ENCODE measurements around the gene AUP1. TPM values are rescaled to one million over a fixed set of nuclear protein-coding genes. Genes with fewer than 3 reads are reported as not detected.

AUP1 gene
- total and polyA plus RNA-seq, 10 of the 15 experiments (the other 5 are each of a cell fraction or from before 2014, with no cell fraction given), result 39.1 to 215 (median 138) TPM

DNA sequence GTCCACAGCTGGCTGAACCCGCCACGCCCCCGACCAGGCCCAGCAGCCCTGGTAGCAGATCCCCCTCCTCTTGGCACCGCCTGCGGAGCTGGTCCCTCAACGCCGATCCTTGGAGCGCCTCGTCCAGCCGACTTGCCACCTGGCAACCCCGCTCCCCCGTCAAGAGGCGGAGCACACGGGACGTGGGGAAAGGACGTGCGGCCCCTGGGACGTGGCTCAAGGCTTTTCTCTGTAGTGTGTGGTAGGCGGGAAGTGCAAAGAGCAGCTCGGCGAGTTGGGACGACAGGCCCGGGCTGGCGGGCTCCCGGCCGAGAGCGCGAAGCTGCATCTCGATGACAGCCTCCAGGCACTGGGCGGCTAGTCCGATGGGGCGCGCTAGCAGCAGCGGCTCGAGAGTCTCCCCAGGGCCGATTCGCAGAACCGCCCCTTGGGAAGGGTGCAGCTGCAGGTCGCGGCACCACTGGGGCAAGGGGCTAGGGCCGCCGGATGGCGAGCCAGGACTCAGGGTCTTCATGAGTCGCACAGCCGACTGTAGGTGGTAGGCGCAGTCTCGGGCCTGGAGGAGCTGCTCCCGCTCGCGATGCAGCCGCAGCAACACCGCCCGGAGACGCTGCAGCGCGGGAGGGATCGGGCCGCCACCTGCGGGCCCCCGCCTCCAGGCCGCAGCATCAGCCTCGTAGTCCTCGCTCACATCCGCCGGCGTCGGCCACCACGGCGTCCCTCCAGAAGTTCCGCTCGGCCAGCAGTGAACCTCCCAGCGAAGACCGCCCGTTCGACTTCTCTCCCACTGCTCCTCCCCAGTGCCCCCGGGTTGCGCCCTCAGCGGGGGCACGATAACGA, 47.3 kb downstream of the AUP1 start:
- SMC1A ChIA-PET (ENCODE audit: uncharacterized antibody, unreplicated experiment), result interaction anchor here (1.0 to 5.7 kb wide), 16 partner anchors 9 to 144 kb away, joined by 3 to 128 read pairs (median 6); partner anchors contain the start of genes HTRA2, INO80B, MRPL53 and WBP1
- Histone ChIP-seq H3K27ac (ENCODE audit: control insufficient read depth, insufficient read depth) (peak overlapping the region; percentile 96), H3K4me2 (ENCODE audit: control insufficient read depth, insufficient read depth) (peak overlapping the region; percentile 96), H2AFZ (ENCODE audit: control insufficient read depth, low read depth, low read length) (peak overlapping the region; percentile 100), H3K36me3 (ENCODE audit: control insufficient read depth in 2 of 2, insufficient read depth in 2 of 2, low read length in 1 of 2) (no peaks in the 10 kb centered on the region), H3K27me3 (replicated peaks in 1 of 2; ENCODE audit: control insufficient read depth in 2 of 2, insufficient read depth in 2 of 2, low read length in 1 of 2) (no peaks in the 10 kb centered on the region; a peak in 1 of 4 replicates), H3K4me3 (peak overlapping the region; percentile 97), H3K4me1 (ENCODE audit: control insufficient read depth, insufficient read depth, low read length) (peaks cover 13% of the 10 kb centered on the region), H3K79me2 (ENCODE audit: control insufficient read depth, insufficient read depth, low read length) (peaks cover 27% of the 10 kb centered on the region), H3K9ac (ENCODE audit: control insufficient read depth, insufficient read depth, low read length) (peak overlapping the region; percentile 91), H4K20me1 (ENCODE audit: control insufficient read depth, insufficient read depth) (no peaks in the 10 kb centered on the region; the same call in 1 of the 2 replicates), H3K9me3 (replicated peaks; ENCODE audit: control insufficient read depth, insufficient read depth, low read length) (no peaks in the 10 kb centered on the region)
- peak; percentile 76 for ATAC-seq
- FAIRE-seq, result no peak
- intact Hi-C loops (cut with micrococcal nuclease; ENCODE audit: unreplicated experiment) (loop anchor here (1.0 to 2.0 kb wide), 2 partner anchors 21 to 24 kb away; partner anchors contain the start of gene WBP1), in situ Hi-C loops (cut with MboI) (loop anchor here (10.0 kb wide), 1 partner anchor 103 kb away; no protein-coding TSS in a partner anchor)
- RAD21 ChIA-PET (ENCODE audit: unreplicated experiment), result interaction anchor here (0.6 to 5.9 kb wide), 19 partner anchors 10 to 658 kb away, joined by 3 to 121 read pairs (median 4); partner anchors contain the start of genes AUP1, DQX1, HTRA2 and INO80B
- POLR2A ChIA-PET, result interaction anchor here (0.6 to 3.6 kb wide), 16 partner anchors 8 to 119 kb away, joined by 3 to 44 read pairs (median 5); partner anchors contain the start of genes AUP1, HTRA2, INO80B and MOGS
- TF ChIP-seq, protein P1, sequence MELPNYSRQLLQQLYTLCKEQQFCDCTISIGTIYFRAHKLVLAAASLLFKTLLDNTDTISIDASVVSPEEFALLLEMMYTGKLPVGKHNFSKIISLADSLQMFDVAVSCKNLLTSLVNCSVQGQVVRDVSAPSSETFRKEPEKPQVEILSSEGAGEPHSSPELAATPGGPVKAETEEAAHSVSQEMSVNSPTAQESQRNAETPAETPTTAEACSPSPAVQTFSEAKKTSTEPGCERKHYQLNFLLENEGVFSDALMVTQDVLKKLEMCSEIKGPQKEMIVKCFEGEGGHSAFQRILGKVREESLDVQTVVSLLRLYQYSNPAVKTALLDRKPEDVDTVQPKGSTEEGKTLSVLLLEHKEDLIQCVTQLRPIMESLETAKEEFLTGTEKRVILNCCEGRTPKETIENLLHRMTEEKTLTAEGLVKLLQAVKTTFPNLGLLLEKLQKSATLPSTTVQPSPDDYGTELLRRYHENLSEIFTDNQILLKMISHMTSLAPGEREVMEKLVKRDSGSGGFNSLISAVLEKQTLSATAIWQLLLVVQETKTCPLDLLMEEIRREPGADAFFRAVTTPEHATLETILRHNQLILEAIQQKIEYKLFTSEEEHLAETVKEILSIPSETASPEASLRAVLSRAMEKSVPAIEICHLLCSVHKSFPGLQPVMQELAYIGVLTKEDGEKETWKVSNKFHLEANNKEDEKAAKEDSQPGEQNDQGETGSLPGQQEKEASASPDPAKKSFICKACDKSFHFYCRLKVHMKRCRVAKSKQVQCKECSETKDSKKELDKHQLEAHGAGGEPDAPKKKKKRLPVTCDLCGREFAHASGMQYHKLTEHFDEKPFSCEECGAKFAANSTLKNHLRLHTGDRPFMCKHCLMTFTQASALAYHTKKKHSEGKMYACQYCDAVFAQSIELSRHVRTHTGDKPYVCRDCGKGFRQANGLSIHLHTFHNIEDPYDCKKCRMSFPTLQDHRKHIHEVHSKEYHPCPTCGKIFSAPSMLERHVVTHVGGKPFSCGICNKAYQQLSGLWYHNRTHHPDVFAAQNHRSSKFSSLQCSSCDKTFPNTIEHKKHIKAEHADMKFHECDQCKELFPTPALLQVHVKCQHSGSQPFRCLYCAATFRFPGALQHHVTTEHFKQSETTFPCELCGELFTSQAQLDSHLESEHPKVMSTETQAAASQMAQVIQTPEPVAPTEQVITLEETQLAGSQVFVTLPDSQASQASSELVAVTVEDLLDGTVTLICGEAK (IDR thresholded peaks at IDR 0.05; ENCODE audit: borderline replicate concordance), result no peak
- TF ChIP-seq GATAD2B (conservative IDR thresholded peaks at IDR 0.05; ENCODE audit: low read depth) (peak; percentile 68), DPF2 (IDR thresholded peaks at IDR 0.05) (peak; percentile 54; the same call in 1 of the 2 replicates), TBL1XR1 (IDR thresholded peaks at IDR 0.05; ENCODE audit: low read depth, low read length) (0 out of 2 replicates have a peak, but pooled peaks have one; percentile 21), LARP7 (IDR thresholded peaks at IDR 0.05) (peak; percentile 64), KAT2A (conservative IDR thresholded peaks at IDR 0.05; ENCODE audit: control insufficient read depth, low read depth, low read length) (no peak), SPI1 (IDR thresholded peaks at IDR 0.05; ENCODE audit: borderline replicate concordance, insufficient read depth, low read depth, low read length) (0 out of 2 replicates have a peak, but pooled peaks have one; percentile 2), BCL11A (IDR thresholded peaks at IDR 0.05; ENCODE audit: low read depth, low read length) (0 out of 2 replicates have a peak, but pooled peaks have one; percentile 7), SMAD5 (IDR thresholded peaks at IDR 0.05; ENCODE audit: low read depth) (no peak), SMARCA5 (IDR thresholded peaks at IDR 0.05) (0 out of 2 replicates have a peak, but pooled peaks have one; percentile 20), POLR2AphosphoS5 (IDR thresholded peaks at IDR 0.05; ENCODE audit: low read length) (no peak), MXI1 (IDR thresholded peaks at IDR 0.05; ENCODE audit: low read depth, low read length) (peak; percentile 8; the same call in 1 of the 2 replicates), SIN3A (IDR thresholded peaks at IDR 0.05; ENCODE audit: low read depth, low read length) (0 out of 2 replicates have a peak, but pooled peaks have one; percentile 12), STAT3 (IDR thresholded peaks at IDR 0.05; ENCODE audit: low read depth, low read length) (no peak), POLR2A (IDR thresholded peaks at IDR 0.05; ENCODE audit: low read depth, low read length) (peak; percentile 65; the same call in 1 of the 2 replicates)
- TF ChIP-seq, protein P2, sequence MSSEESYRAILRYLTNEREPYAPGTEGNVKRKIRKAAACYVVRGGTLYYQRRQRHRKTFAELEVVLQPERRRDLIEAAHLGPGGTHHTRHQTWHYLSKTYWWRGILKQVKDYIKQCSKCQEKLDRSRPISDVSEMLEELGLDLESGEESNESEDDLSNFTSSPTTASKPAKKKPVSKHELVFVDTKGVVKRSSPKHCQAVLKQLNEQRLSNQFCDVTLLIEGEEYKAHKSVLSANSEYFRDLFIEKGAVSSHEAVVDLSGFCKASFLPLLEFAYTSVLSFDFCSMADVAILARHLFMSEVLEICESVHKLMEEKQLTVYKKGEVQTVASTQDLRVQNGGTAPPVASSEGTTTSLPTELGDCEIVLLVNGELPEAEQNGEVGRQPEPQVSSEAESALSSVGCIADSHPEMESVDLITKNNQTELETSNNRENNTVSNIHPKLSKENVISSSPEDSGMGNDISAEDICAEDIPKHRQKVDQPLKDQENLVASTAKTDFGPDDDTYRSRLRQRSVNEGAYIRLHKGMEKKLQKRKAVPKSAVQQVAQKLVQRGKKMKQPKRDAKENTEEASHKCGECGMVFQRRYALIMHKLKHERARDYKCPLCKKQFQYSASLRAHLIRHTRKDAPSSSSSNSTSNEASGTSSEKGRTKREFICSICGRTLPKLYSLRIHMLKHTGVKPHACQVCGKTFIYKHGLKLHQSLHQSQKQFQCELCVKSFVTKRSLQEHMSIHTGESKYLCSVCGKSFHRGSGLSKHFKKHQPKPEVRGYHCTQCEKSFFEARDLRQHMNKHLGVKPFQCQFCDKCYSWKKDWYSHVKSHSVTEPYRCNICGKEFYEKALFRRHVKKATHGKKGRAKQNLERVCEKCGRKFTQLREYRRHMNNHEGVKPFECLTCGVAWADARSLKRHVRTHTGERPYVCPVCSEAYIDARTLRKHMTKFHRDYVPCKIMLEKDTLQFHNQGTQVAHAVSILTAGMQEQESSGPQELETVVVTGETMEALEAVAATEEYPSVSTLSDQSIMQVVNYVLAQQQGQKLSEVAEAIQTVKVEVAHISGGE (CRISPR knock-in tag; IDR thresholded peaks at IDR 0.05), result peak; percentile 69; the same call in 1 of the 2 replicates
- DNase-seq (ENCODE audit: low read depth, low spot score), result no peak
- CTCF ChIA-PET, result interaction anchor here (0.5 to 19.4 kb wide), 28 partner anchors 8 to 147 kb away, joined by 3 to 280 read pairs (median 5); partner anchors contain the start of genes AUP1, DQX1, HTRA2 and INO80B
- 1% methylated on average over 69 of the region's 80 CpGs for WGBS (ENCODE audit: insufficient coverage, insufficient replicate concordance, low lambda C conversion rate, missing lambda C conversion rate)
- BruUV-seq (replicated peaks), result TSS peak; percentile 83

All from GM12878 (cell line).